Bone marrow (tissue), 2 donors: ENCODE data around the gene SFRP4.

Experiments used
- DNase-seq, 2 donors: peaks; one replicate each; lab custom pipeline; 2025; lab: John Stamatoyannopoulos, UW

The SFRP4 gene

GRCh38 chr7:37925620-37926019, 9.0 kb upstream of the SFRP4 start:
- no peak for DNase-seq

- DNase-seq: no peak
Measured at GRCh38 chr7:37924491-37925041, 7.9 kb upstream of the SFRP4 start.

- DNase-seq: no peak
Measured at GRCh38 chr7:37923996-37924395, 7.4 kb upstream of the SFRP4 start.

- DNase-seq: no peak
Measured at GRCh38 chr7:37921876-37922275, 5.3 kb upstream of the SFRP4 start.

DNA sequence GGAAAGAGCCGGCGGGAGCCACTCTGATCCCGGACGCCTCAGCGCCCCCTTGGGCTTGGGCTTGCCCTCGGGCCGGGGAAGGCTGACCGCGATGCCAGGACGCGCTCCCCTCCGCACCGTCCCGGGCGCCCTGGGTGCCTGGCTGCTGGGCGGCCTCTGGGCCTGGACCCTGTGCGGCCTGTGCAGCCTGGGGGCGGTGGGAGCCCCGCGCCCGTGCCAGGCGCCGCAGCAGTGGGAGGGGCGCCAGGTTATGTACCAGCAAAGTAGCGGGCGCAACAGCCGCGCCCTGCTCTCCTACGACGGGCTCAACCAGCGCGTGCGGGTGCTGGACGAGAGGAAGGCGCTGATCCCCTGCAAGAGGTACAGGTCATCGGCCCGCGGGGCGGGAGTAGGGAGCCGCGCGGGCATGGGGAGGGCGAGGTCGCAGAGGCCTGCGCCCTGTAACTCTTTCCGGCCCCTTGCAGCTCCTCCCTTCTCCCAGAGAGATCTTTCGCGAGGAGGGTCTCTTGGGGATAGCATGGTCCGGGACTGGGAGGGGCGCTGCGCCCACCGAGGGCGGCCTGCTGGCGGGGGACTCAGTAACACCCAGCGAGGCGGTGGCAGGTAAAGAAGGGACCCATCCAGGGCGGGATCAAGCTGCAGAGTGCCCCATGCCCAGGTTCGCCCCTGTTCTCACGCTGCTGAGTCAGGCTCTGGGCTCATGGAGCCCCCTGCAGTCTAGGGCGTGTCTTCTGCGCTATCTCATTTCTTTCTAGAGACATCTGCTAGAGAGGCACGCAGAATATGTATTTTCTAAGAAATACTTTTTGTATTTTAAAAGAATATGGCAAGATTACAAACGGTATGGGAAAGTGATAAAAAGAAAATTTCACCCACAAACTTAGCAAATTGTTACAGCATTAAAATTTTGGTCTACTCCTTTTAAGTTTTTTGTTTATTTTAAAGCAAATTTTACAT, 4.5 kb upstream of the SFRP4 start:
- DNase-seq: peak; percentile 50 to 67

DNA sequence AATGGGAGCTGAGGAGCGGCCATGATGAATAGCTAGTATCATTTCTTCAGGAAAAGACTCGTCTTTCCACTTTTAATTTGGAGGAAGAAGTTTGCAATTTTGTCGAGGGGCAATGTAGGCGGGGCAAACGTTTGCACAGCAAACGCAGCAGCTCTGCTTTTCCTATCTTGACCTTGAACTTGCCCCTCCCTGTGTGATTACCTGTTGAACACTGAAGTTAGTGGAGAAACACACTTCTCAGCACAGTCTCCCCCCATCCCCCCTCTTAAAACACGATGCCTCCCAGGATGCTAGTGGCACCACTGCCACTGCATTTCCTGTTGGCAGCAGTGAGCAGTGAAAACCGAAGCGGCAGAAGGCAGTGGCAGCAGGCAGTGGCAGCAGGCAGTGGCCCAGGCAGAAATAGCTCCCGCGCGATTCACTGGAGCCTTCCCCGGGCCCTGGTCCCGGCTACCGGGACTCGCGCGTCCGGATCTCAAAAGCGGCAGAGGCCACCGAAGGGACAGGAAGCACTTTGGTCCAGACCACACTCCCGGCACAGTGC, 3.8 kb upstream of the SFRP4 start, which contains the start of gene EPDR1:
EPDR1 (plus strand) TSS at position 336 of the 544 bp plus-strand sequence. CDS start 300 bp downstream, outside the sequence.
- DNase-seq: peak; percentile 73

GRCh38 chr7:37918526-37918925, 1.9 kb upstream of the SFRP4 start:
- no peak for DNase-seq

GRCh38 chr7:37916017-37916672, 472 bp downstream of the SFRP4 start:
- DNase-seq: peak; percentile 5 to 30

DNA sequence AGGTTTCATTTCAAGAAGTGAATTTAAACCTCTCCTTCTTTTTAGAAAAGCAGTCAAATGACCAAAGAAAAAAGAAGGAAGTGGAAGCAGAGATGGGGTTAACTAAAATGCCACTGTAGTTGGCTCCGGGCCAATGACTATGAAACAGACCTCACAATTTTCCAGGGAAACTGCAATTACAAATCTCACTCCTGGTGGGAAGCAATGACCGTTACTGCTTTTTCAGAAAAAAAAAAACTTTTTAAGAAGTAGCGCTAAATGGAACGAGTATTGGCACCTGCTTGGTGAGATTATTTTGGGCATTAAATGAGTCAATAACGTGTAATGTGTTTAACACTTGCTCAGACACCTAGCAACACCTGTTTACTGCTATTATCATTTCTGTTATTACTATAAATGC, 1.2 kb downstream of the SFRP4 start:
- DNase-seq: peak in 1 of 2 donors; percentile 5

DNA sequence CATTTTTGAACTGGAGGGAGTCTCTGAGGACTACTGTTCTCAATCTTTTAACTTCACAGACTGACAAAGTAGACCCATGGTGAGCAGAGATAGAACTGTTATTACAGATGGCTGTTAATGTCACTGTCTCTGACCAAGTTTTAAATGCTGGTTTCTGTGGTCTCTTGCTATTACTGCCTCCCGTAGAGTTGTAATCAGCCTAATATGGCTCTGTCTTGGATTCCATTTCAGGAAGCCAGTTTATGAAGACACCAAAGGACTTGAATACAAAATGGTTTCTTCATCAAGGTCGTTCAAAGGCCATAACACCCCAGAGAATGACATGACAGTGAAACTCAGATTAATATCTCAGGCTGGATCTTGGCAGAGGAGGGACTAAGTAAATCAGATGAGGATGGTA, 3.9 kb downstream of the SFRP4 start:
- DNase-seq: no peak

- DNase-seq: no peak
Measured at GRCh38 chr7:37908221-37908788, 8.3 kb downstream of the SFRP4 start.

DNA sequence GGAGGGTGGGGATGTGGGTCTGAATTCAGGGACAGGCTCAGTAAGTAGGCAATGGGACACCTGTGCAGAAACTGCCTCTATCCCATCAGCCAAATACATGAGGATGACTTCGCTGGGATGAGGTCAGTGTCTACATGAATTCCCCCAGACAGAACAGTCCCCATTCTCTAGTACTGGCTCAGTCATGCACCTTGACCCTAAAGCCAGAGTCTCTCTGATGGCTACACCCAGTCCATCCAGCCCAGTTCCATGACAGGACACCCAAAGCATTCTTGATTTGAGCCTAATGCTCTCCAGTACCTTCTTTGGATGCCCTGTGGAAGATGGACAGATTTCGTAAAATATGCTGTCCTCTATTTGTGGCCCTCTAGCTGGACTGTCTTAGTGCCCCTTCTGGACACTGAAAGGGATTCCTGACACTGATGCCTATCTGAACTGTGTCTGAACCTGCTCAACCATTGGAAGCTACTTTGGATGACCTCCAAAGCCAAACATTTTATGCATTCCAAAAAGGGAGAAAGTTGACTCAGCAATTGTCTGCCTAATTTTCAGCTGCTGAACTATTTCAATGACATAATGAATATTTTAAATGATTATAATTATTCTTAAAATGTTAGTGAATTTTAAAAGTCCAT, 14.6 kb downstream of the SFRP4 start:
- DNase-seq: no peak

DNA sequence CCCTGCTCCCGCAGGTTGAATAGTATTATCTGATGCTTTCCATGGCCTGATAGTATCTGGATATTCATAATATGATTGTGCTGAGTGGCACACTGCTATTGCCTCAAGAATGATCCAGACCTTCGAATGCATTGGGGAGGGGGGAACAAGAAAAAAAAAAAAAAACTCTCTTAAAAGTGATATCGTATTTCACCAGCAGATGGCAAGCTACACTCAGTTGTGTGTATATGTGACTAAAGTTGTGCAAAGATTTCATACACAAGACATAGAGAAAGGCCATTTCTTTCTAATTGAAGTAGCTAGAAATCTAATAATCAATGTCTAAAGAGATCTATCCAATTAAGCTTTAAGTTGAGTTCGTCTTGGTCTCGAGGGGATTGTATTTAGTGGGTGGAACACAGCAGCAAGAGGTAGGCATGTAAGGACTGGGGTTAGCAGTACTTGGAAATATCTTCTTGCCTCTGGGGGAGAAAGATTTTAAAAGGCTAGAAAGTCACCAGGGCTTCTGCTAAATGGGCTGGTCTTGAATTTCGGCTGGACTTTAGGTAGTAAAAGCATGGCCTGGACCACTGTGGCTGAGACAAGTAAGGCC, 15.3 kb downstream of the SFRP4 start:
- peak in 1 of 2 donors; percentile 24 for DNase-seq

GRCh38 chr7:37899712-37900247, 16.8 kb downstream of the SFRP4 start:
- no peak for DNase-seq

DNA sequence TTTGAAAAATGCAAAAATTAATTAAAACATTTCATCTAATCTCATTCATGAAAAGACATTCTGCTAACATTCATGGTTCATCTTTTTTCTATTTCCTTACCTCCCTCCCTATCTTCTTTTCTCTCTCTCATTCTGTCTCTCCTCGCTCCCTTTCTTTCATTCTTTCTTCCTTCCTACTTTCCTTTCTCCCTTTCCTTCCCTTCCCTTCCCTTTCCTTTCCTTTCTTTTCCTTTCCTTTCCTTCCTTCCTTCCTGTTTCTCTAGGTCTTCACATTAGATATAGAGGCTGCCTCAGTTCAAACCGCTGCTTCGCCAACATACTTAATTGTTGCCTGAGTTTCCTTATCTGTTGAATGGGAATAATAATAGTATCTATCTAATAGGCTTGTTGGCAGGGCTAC, 21.9 kb downstream of the SFRP4 start:
- no peak for DNase-seq

DNA sequence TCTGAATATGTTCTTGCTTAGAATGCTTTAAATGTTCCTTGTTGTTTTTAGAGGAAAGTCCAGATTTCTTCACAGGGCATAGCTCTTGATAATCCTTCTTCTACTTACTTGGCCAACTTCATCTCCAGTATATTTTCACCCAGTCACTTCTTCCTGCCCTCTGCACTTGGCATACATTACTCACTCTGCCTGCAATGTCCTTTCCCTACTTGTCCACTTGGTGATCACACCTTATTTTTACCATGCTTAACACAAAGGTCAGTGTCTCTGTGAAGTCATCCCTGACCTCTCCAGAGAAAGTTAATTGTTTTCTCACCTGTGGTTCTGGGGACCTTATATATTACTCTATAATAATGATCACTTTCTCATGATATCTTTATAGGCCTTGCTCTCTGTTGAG, 23.3 kb downstream of the SFRP4 start:
- no peak for DNase-seq

DNA sequence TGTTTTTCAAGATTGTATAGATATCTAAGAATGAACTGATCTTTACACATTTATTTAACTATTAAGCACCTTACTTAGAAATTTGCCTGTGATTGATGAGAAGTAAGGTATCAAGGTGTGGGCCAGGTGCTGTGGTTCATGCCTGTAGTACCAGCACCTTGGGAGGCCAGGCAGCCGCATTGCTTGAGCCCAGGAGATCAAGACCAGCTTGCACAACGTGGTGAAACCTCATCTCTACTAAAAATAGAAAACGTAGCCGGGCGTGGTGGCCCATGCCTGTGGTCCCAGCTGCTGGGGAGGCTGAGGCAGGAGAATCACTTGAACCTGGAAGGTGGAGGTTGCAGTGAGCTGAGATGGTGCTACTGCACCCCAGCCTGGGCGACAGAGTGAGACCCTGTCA, 34.5 kb downstream of the SFRP4 start:
- DNase-seq: no peak
